ENCODE data around the gene MAP3K5. TPM values are rescaled to one million over a fixed set of nuclear protein-coding genes. Genes with fewer than 3 reads are reported as not detected.

The MAP3K5 gene
- total RNA-seq, 2 experiments from 2014 or later, result 15.0 to 15.1 TPM

- Mint-ChIP-seq H3K4me3 (no peak overlapping the region), H3K27ac (no peak overlapping the region), H3K36me3 (ENCODE audit: low read depth) (peaks cover 16% of the 10 kb centered on the region), H3K9me3 (ENCODE audit: insufficient read depth) (no peaks in the 10 kb centered on the region), H3K27me3 (ENCODE audit: low read depth) (peaks cover 5% of the 10 kb centered on the region), H3K4me1 (ENCODE audit: low read depth) (peaks cover 24% of the 10 kb centered on the region)
- ChIA-PET POLR2A (no interaction called here), CTCF (interaction anchor here (1.5 to 5.7 kb wide), 2 partner anchors 21 to 47 kb away, joined by 3 to 32 read pairs; partner anchors contain the start of gene MAP3K5)
- no peak for ATAC-seq
- DNase-seq, result no peak
These were observed 47.4 kb downstream of the MAP3K5 start for GRCh38 chr6:136744889-136745288.

GRCh38 chr6:136742125-136742524 is 50.2 kb downstream of the MAP3K5 start:
- H3K27ac Mint-ChIP-seq, result no peak overlapping the region
- H3K4me1 Mint-ChIP-seq (ENCODE audit: low read depth), result peaks cover 19% of the 10 kb centered on the region
- H3K27me3 Mint-ChIP-seq (ENCODE audit: low read depth), result peaks cover 2% of the 10 kb centered on the region
- ATAC-seq, result no peak
- peaks cover 1% of the 10 kb centered on the region for H3K36me3 Mint-ChIP-seq (ENCODE audit: low read depth)
- ChIA-PET CTCF (interaction anchor here (5.0 kb wide), 1 partner anchor 50 kb away, joined by 61 read pairs; the partner anchor contains the start of gene MAP3K5), POLR2A (no interaction called here)
- H3K4me3 Mint-ChIP-seq, result no peak overlapping the region
- no peak for DNase-seq
- no peaks in the 10 kb centered on the region for H3K9me3 Mint-ChIP-seq (ENCODE audit: insufficient read depth)

GRCh38 chr6:136740050-136740974 is 52.0 kb downstream of the MAP3K5 start:
- H3K4me3 Mint-ChIP-seq, result no peak overlapping the region
- H3K9me3 Mint-ChIP-seq (ENCODE audit: insufficient read depth), result no peaks in the 10 kb centered on the region
- ATAC-seq, result no peak
- peaks cover 19% of the 10 kb centered on the region for H3K4me1 Mint-ChIP-seq (ENCODE audit: low read depth)
- no peak overlapping the region for H3K27ac Mint-ChIP-seq
- ChIA-PET POLR2A (interaction anchor here (1.9 kb wide), 1 partner anchor 52 kb away, joined by 8 read pairs; the partner anchor contains the start of gene MAP3K5), CTCF (interaction anchor here (0.9 to 5.0 kb wide), 10 partner anchors 9 to 95 kb away, joined by 3 to 61 read pairs (median 6); partner anchors contain the start of gene MAP3K5)
- no peaks in the 10 kb centered on the region for H3K36me3 Mint-ChIP-seq (ENCODE audit: low read depth)
- no peaks in the 10 kb centered on the region for H3K27me3 Mint-ChIP-seq (ENCODE audit: low read depth)
- no peak for DNase-seq

- no peaks in the 10 kb centered on the region for H3K27me3 Mint-ChIP-seq (ENCODE audit: low read depth)
- H3K27ac Mint-ChIP-seq, result no peak overlapping the region
- ChIA-PET POLR2A (interaction anchor here (1.9 kb wide), 1 partner anchor 53 kb away, joined by 8 read pairs; the partner anchor contains the start of gene MAP3K5), CTCF (interaction anchor here (0.9 to 5.0 kb wide), 10 partner anchors 10 to 95 kb away, joined by 3 to 61 read pairs (median 6); partner anchors contain the start of gene MAP3K5)
- H3K4me1 Mint-ChIP-seq (ENCODE audit: low read depth), result peaks cover 18% of the 10 kb centered on the region
- DNase-seq, result no peak
- H3K36me3 Mint-ChIP-seq (ENCODE audit: low read depth), result no peaks in the 10 kb centered on the region
- H3K9me3 Mint-ChIP-seq (ENCODE audit: insufficient read depth), result no peaks in the 10 kb centered on the region
- no peak overlapping the region for H3K4me3 Mint-ChIP-seq
- ATAC-seq, result no peak
These were observed 52.8 kb downstream of the MAP3K5 start for GRCh38 chr6:136739501-136739900.

- ATAC-seq (no peak), DNase-seq (no peak)
- Mint-ChIP-seq H3K4me3 (no peak overlapping the region), H3K27me3 (ENCODE audit: low read depth) (no peaks in the 10 kb centered on the region), H3K27ac (no peak overlapping the region), H3K4me1 (ENCODE audit: low read depth) (peaks cover 18% of the 10 kb centered on the region), H3K36me3 (ENCODE audit: low read depth) (no peaks in the 10 kb centered on the region), H3K9me3 (ENCODE audit: insufficient read depth) (no peaks in the 10 kb centered on the region)
- POLR2A ChIA-PET, result interaction anchor here (1.9 kb wide), 1 partner anchor 53 kb away, joined by 8 read pairs; the partner anchor contains the start of gene MAP3K5
- CTCF ChIA-PET, result interaction anchor here (0.9 to 5.0 kb wide), 8 partner anchors 10 to 95 kb away, joined by 3 to 61 read pairs (median 6); partner anchors contain the start of gene MAP3K5
These were observed 53.2 kb downstream of the MAP3K5 start for GRCh38 chr6:136739071-136739470.

- Mint-ChIP-seq H3K9me3 (ENCODE audit: insufficient read depth) (no peaks in the 10 kb centered on the region), H3K36me3 (ENCODE audit: low read depth) (no peaks in the 10 kb centered on the region), H3K27me3 (ENCODE audit: low read depth) (no peaks in the 10 kb centered on the region), H3K27ac (no peak overlapping the region), H3K4me1 (ENCODE audit: low read depth) (peaks cover 16% of the 10 kb centered on the region), H3K4me3 (no peak overlapping the region)
- DNase-seq, result no peak
- CTCF ChIA-PET, result interaction anchor here (0.9 to 5.0 kb wide), 5 partner anchors 10 to 94 kb away, joined by 3 to 61 read pairs (median 7); partner anchors contain the start of gene MAP3K5
- ATAC-seq, result no peak
- POLR2A ChIA-PET, result no interaction called here
These were observed 53.6 kb downstream of the MAP3K5 start for GRCh38 chr6:136738692-136739057.

- peaks cover 15% of the 10 kb centered on the region for H3K4me1 Mint-ChIP-seq (ENCODE audit: low read depth)
- POLR2A ChIA-PET, result no interaction called here
These were observed 54.2 kb downstream of the MAP3K5 start for GRCh38 chr6:136737871-136738691.

GRCh38 chr6:136737374-136737844 is 54.9 kb downstream of the MAP3K5 start:
- no peak for DNase-seq
- H3K4me1 Mint-ChIP-seq (ENCODE audit: low read depth), result peaks cover 15% of the 10 kb centered on the region
- H3K27ac Mint-ChIP-seq, result no peak overlapping the region
- H3K4me3 Mint-ChIP-seq, result no peak overlapping the region
- H3K27me3 Mint-ChIP-seq (ENCODE audit: low read depth), result no peaks in the 10 kb centered on the region
- ATAC-seq, result no peak
- CTCF ChIA-PET, result interaction anchor here (2.8 to 5.0 kb wide), 2 partner anchors 55 to 93 kb away, joined by 14 to 61 read pairs; partner anchors contain the start of gene MAP3K5
- H3K9me3 Mint-ChIP-seq (ENCODE audit: insufficient read depth), result no peaks in the 10 kb centered on the region
- POLR2A ChIA-PET, result no interaction called here
- H3K36me3 Mint-ChIP-seq (ENCODE audit: low read depth), result no peaks in the 10 kb centered on the region

More at GRCh38 chr6:136737871-136738691, 54.2 kb downstream of the MAP3K5 start:
- no peak for DNase-seq
- Mint-ChIP-seq H3K36me3 (ENCODE audit: low read depth) (no peaks in the 10 kb centered on the region), H3K27ac (no peak overlapping the region), H3K4me3 (no peak overlapping the region), H3K27me3 (ENCODE audit: low read depth) (no peaks in the 10 kb centered on the region), H3K9me3 (ENCODE audit: insufficient read depth) (no peaks in the 10 kb centered on the region)
- CTCF ChIA-PET, result interaction anchor here (0.9 to 5.0 kb wide), 5 partner anchors 11 to 94 kb away, joined by 3 to 61 read pairs (median 7); partner anchors contain the start of gene MAP3K5
- ATAC-seq, result no peak

GRCh38 chr6:136736281-136736960 is 55.9 kb downstream of the MAP3K5 start:
- H3K27me3 Mint-ChIP-seq (ENCODE audit: low read depth), result no peaks in the 10 kb centered on the region
- DNase-seq (no peak), ATAC-seq (no peak)
- ChIA-PET CTCF (interaction anchor here (1.0 to 2.8 kb wide), 3 partner anchors 13 to 92 kb away, joined by 3 to 14 read pairs (median 5); partner anchors contain the start of gene MAP3K5), POLR2A (no interaction called here)
- no peak overlapping the region for H3K27ac Mint-ChIP-seq
- no peaks in the 10 kb centered on the region for H3K9me3 Mint-ChIP-seq (ENCODE audit: insufficient read depth)
- H3K4me1 Mint-ChIP-seq (ENCODE audit: low read depth), result peaks cover 15% of the 10 kb centered on the region
- H3K4me3 Mint-ChIP-seq, result no peak overlapping the region
- H3K36me3 Mint-ChIP-seq (ENCODE audit: low read depth), result no peaks in the 10 kb centered on the region

GRCh38 chr6:136734977-136735376 is 57.3 kb downstream of the MAP3K5 start:
- POLR2A ChIA-PET, result no interaction called here
- no peak overlapping the region for H3K4me3 Mint-ChIP-seq

GRCh38 chr6:136732889-136733288 is 59.4 kb downstream of the MAP3K5 start:
- ChIA-PET CTCF (interaction anchor here (1.6 kb wide), 1 partner anchor 59 kb away, joined by 8 read pairs; the partner anchor contains the start of gene MAP3K5), POLR2A (no interaction called here)
- no peak for ATAC-seq
- Mint-ChIP-seq H3K9me3 (ENCODE audit: insufficient read depth) (no peaks in the 10 kb centered on the region), H3K4me3 (no peak overlapping the region), H3K4me1 (ENCODE audit: low read depth) (peaks cover 5% of the 10 kb centered on the region), H3K36me3 (ENCODE audit: low read depth) (peaks cover 15% of the 10 kb centered on the region), H3K27ac (no peak overlapping the region), H3K27me3 (ENCODE audit: low read depth) (no peaks in the 10 kb centered on the region)
- no peak for DNase-seq

More at GRCh38 chr6:136734977-136735376, 57.3 kb downstream of the MAP3K5 start:
- Mint-ChIP-seq H3K36me3 (ENCODE audit: low read depth) (peaks cover 6% of the 10 kb centered on the region), H3K9me3 (ENCODE audit: insufficient read depth) (no peaks in the 10 kb centered on the region), H3K27me3 (ENCODE audit: low read depth) (no peaks in the 10 kb centered on the region), H3K27ac (no peak overlapping the region), H3K4me1 (ENCODE audit: low read depth) (peaks cover 11% of the 10 kb centered on the region)
- CTCF ChIA-PET, result interaction anchor here (1.4 kb wide), 1 partner anchor 58 kb away, joined by 5 read pairs; the partner anchor contains the start of gene MAP3K5
- ATAC-seq (no peak), DNase-seq (no peak)
